Inflammatory macrophage treated with lipopolysaccharide for 4 hours (primary cell): ENCODE data around the gene CCNDBP1.
"Not testable (repeated sequence)": the region's sequence is repeated elsewhere in the genome, so short reads cannot be mapped to it uniquely, and the experiment has no call there.

Experiments
- DNase-seq: peaks from one replicate; pipeline ENCODE4 v3.0.0-alpha.2; 2020

Gene CCNDBP1

GRCh38 chr15:43218908-43219706 lies 33.9 kb downstream of the CCNDBP1 start:
- peak; percentile 7 for DNase-seq

DNA sequence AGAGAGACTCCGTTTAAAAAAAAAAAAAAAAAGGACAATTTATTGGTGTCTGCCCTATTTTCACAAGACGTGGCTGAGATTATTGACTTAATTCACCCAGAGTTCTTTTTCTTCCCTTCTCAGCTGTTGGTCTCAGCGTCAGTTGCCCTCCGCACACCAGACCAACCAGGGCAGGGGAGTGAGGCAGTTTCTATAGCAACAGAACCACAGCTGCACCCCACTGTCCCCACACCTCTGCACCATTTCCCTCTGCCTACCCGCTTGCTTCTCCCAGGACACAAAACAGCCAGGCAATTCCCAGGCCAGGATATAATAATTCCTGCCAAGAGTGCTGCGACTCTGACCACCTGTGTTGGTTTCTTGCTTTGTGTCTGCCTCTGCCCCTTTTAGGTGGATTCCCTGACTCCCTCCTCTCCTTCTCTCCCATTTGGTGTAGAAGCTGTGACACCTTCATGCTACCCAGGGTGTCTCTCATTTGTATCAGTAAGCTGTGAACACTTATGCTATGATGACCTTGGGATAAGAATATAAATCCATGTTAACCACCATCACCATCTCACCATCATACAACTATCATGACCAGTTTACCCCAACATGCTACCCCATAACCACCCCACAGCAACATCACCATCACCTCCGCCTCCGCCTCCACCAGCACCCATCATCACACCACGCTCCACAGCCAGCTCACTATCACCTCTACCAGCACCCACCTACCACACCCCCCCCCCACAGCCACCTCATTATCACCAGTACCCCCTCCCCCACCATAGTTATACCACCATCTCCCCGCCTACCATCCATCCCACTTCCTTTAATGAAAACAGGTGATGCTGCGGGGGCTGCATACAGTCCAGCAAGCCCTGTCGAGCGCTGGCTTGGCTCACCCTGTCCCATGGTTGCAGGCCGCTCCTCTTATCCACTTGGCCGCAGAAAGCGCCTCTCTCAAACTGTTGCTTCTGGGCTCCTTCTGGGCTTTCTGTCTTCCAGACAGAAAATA lies 35.0 kb downstream of the CCNDBP1 start:
- DNase-seq: no peak

GRCh38 chr15:43220991-43221403 lies 35.8 kb downstream of the CCNDBP1 start, which contains the start of gene EPB42:
Gene EPB42 (minus strand): TSS chr15:43221018. CDS start chr15:43220825, 193 bp downstream.
- no peak for DNase-seq

DNA sequence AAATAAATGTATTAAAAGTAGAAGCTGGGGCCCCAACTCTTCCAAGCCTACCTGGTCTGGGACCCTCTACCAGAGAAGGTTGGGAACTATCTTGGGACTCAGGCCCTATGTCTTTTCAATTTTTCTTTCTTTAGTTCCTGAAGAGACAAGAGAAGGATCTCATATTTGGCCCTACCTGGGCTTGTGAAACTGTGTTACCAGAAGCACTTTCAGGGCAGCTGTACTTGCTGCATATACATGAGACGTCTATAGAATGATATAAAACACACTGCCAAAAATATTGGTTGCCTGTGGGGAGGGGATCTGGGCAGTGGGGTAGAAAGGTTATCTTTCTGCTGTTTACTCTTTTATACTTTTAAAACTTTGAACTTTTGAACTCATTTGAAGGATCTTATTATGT lies 36.2 kb downstream of the CCNDBP1 start:
- DNase-seq: no peak

DNA sequence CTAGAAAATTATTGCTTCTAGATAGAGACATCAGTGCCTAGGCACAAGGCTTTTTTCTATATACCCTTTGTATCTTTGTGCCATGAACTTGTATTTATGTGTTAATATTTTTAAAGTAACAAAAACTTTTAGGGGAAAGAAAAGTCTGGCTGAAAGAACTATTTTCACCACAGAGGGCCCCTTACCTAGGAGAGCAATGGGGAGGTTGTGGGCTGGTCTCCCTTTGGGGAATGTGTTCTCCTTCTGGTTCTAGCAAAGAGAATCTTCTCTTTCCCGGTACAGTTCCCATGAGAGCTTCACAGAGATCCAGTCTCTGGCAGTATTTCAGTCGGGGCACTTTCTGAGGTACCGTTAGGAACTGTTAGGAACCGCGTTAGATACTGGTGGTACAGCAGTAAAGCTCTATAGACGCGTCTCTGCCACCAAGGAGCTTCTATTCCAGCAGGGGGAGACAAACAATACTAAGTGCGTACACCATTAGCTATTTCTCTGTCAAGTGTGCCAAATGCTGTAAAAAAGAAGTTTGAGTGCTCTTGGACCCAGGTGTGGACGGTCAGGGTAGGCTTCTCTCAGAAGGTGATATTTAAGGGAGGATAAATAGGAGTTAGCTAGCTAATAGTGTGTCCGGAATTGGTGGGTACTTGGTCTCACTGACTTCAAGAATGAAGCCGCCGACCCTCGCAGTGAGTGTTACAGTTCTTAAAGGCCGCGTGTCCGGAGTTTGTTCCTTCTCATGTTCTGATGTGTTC lies 40.2 kb downstream of the CCNDBP1 start:
- DNase-seq: peak; percentile 72

GRCh38 chr15:43225950-43226255 lies 40.7 kb downstream of the CCNDBP1 start:
- DNase-seq: not testable (repeated sequence)

DNA sequence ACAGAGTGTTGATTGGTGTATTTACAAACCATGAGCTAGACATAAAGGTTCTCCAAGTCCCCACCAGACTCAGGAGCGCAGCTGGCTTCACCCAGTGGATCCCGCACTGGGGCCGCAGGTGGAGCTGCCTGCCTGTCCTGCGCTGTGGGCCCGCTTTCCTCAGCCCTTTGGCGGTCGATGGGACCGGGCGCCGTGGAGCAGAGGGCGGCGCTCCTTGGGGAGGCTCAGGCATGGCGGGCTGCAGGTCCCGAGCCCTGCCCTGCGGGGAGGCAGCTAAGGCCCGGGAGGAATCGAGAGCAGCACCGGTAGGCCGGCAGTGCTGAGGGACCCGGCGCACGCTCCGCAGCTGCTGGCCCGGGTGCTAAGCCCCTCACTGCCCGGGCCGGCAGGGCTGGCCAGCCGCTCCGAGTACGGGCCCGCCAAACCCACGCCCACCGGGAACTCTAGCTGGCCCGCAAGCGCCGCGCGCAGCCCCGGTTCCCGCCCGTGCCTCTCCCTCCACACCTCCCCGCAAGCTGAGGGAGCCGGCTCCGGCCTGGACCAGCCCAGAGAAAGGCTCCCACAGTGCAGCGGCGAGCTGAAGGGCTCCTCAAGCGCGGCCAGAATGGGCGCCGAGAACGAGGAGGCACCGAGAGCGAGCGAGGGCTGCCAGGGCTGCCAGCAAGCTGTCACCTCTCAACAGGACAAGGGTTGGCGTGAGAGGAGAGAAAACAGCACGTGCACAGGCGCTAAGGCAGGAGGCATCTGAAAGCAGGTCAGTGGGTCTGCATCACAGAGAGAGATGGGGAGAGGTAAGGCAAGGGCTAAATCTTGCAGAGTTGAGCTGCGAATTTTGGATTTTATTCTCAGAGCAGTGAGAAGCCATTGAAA lies 41.5 kb downstream of the CCNDBP1 start:
- DNase-seq: no peak

- no peak for DNase-seq
Measured at GRCh38 chr15:43229977-43230376, 44.8 kb downstream of the CCNDBP1 start.

- DNase-seq: no peak
Measured at GRCh38 chr15:43230640-43231115, 45.5 kb downstream of the CCNDBP1 start.

DNA sequence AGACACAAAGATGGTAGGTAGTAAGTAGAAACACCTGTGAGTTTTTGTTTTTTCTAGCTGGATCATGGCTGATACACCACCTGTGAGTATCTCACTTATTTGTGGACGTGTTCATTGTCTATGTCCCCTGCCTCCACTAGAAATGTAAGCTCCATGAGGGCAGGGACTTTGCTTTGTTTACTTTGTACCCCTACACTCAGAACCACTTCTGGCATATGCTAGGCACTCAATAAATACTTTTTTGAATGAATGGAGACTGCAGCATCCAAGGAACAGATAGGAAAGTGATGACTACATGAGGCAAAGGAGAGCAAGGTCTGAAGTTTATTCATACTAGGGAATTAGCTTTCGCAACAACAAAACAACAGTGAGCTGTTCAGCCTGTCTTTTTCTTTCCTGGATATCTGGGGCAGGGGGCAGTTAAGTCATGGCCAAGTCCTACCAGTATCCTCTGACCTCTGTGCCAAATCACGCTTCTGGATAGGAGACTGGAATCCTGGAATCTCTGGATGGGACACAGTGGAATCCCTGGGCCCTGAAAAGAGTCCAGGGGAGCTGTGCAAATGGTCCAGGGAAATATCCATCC lies 47.2 kb downstream of the CCNDBP1 start:
- DNase-seq: no peak

GRCh38 chr15:43235536-43235935 lies 50.3 kb downstream of the CCNDBP1 start:
- no peak for DNase-seq

DNA sequence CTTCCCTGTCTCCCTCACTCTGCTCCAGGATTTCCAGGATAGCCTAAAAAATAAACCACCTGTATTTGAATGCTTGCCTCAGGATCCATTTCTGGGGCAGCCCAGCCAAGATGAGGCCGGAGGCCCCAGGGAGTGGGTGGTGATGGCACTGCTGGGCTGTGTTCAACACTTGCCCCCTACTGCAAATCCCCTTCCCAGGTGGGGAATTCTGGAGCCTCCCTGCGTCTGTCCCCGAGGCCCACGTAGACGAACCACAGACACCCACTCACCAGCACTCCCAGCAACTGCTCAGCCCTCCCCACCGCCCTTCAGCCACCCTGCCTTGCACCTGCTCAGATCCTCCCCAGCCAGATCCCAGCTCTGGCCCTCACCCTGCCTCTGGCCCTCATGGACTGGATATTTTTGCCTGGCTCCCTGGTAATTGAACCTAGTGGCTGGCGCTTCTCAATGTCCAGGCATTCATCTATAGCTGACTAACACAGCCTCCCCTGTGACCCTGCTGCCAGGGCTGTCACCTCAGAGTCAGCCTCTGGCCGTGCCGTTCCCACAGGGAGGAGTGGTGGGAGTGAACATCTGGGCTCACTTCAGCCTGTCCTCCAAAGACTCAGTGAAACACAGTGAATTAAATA lies 52.8 kb downstream of the CCNDBP1 start:
- no peak for DNase-seq

DNA sequence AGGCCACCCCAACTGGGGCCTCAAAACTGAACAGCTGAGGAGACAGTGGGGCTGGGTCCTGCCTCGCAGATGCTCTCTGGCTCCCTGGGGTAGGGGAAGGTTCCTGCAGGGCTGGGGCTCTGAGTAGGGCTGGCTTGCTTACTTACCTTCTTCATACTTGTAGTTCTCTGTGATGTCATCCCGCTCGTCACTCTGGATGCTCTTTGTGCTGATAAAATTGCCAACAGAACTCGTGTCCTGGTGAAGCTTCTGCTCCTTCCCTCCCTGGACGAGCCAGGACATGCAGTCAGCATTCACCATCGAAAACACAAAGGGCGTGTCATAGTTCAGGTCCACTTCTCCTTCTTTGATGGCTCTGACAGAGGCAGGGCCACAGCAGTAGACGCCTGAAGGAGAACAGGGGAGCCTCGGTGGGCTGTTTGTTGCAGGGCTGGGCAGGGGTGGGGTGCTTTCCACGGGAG lies 53.5 kb downstream of the CCNDBP1 start:
- peak; percentile 33 for DNase-seq

GRCh38 chr15:43239732-43240491 lies 54.7 kb downstream of the CCNDBP1 start:
- peak; percentile 27 for DNase-seq

- no peak for DNase-seq
Measured at GRCh38 chr15:43241100-43241499, 55.9 kb downstream of the CCNDBP1 start.

DNA sequence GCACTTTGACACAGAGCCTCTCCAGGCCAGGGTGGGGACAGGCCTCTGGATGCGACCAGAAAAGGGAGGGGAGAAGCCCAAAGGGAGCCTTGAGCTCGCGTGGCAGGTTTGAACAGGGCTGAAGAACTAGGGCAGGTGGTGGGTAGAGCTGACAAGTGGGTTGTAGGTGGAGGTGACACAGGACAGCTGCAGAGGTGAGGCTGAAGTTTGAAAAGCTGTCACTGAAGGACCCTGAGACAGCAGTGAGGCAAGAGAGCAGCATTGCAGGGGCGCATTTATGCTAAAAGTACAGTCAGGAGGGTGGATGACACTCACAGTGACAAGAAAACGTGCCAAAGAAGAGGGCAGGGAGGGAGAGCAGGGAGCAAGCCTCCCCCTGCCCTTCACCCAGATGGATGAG lies 57.4 kb downstream of the CCNDBP1 start:
- DNase-seq: no peak

- no peak for DNase-seq
Measured at GRCh38 chr15:43243020-43243645, 57.9 kb downstream of the CCNDBP1 start.

GRCh38 chr15:43244092-43244491 lies 58.9 kb downstream of the CCNDBP1 start:
- DNase-seq: no peak

DNA sequence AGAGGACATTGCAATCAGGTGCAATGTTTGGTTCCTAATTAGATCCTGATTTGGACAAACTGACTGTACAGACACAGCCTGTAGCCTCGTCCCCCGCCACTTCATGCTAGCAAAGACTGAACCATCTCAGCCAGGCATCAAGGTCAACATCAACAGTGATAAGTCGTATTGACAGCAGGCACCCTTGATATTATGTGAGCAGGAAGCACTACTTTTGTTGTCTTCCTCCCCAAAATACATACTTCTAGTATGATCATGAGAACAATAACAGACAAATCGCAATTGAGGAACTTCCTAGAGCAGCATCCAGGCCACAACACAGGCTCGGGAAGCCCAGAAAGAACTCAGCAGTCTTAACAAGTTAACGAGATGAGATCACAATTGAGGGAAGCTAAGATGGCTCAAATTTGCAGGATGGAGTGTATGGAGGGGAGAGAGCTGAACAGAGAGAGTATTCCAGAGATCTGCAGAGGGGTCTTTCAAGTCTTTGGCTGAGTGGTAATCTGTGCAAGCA lies 61.1 kb downstream of the CCNDBP1 start:
- DNase-seq: no peak
